Activated CD8-positive, alpha-beta memory T cell treated with anti-CD3 and anti-CD28 coated beads, Interleukin-2, amount 50 U/mL, for 24 hours (primary cell): Measurements from ENCODE around the gene IL1RAP.
A peak's percentile ranks its signal among the peaks of the same experiment; 100 is the strongest.

Source experiments
- DNase-seq: peaks from one replicate; pipeline ENCODE4 v3.0.0-alpha.2; 2020; ENCODE audit errors: extremely low read depth

The IL1RAP gene

DNA sequence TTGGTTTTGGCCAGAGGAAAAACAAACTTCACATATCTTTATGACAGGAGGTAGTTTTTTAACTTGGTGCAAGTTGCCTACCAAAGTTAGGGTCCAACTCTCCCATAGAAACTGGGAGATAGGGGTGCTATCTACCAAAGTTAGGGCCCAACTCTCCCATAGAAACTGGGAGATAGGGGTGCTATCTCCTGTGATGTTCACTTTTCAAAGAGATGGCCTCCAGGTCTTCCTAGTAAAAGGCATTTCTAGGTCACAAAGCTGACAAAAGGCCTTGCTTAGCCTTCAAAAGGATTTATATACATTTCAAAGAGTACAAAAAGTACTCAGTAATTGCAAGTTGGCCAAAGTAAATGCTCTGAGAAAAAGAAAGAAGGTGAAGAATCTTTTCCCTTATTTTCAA lies 27.1 kb downstream of the IL1RAP start:
- no peak for DNase-seq

DNA sequence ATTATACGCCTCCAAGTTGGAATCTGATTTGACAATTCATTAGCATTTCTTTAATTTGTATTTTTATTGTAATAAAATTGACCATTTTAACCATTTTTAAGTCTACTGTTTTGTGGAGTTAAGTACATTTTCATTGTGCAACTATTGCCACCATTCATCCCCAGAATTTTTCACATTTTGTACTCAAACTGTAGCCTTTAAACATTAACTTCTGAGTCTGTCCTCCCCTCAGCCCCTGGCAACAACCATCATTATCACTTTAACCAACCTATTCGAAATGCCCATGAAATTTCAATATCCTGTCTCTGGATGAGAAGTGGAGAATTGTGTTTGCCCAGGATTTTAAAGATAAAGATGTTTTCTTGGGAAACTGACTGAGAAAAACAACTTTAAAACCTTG lies 27.7 kb downstream of the IL1RAP start:
- no peak for DNase-seq

DNA sequence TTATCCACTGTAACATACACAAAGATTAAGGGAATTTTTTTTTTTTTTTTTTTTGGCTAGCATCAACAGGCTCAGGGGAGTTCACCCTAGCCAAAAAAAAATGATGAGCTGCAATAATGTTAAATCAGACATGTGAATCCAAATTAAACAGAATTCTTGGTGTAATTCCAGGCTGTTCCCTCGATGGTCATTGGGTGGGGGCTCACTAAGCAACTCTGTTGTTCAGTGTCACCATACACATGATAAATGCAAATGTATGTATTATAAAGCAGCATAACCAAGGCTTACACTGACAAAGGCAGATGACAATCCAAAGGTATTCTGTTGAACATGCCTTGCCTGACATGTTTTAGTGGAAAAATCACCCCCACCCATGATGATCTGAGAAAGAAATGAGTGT lies 29.0 kb downstream of the IL1RAP start:
- no peak for DNase-seq

DNA sequence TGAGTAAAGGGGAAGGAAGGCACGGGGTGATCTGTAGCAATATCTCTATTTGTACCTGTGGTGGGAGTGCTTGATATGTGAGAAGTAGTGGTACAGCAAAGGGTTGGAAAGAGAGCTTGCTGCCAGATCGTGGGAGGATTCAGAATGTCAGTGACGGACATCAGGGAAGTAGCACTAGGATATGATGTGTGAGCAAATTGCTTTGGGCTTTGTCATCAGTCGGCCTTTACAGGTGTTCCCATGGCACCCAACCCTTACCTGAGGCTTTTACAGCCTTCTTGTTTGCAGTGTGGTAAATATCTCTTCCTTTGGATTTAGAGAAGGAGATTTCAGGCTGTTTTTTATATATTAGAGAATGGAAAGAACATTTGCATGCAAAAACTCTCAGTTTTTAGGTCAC lies 29.8 kb downstream of the IL1RAP start:
- DNase-seq: no peak

DNA sequence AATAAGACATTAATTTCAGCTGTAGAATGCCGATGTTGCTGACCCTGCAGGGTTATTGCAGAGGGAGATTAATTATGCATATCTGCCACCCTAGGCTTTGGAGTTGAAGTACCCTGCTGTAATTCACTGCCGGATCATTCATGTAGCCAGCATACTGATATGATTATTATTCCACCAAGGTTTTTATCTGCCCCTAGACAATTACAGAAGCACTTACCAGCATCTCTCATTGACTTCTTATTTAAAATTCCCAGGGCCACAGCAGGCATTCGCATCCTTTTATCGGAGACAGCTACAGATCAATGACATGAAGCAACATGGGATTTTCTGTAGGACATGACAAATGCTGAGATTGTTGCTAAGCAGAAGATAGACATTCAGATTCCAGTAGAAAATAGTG lies 31.3 kb downstream of the IL1RAP start:
- DNase-seq: no peak

DNA sequence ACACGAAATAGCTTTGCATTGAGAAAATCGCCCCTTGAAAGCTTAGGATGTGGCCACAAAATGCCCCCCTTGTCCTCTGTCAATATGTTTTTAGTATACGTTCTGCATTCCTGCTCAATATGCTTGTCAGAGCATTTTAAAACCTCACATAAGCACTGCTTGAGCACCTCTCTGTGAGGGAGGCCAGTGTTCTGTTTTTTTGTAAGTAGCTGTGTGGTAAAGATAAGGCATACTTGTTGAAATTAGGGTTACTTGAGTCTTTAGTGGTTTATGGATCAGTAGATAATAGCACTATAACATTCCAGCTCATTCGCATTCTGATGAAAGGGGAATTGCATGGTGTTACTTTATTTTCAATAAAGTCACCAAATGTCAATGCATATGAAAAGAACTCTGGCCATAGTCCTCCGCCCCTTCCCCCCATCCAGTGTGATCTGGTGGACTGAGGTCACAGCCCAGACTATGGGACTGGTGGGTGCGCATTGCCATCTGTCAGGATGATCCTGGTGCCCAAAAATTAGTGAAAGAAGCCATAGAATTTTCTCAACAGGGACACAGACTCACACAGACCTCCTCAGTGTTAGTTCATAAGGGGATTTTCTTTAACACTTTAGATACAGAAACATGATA lies 33.1 kb downstream of the IL1RAP start:
- DNase-seq: no peak

DNA sequence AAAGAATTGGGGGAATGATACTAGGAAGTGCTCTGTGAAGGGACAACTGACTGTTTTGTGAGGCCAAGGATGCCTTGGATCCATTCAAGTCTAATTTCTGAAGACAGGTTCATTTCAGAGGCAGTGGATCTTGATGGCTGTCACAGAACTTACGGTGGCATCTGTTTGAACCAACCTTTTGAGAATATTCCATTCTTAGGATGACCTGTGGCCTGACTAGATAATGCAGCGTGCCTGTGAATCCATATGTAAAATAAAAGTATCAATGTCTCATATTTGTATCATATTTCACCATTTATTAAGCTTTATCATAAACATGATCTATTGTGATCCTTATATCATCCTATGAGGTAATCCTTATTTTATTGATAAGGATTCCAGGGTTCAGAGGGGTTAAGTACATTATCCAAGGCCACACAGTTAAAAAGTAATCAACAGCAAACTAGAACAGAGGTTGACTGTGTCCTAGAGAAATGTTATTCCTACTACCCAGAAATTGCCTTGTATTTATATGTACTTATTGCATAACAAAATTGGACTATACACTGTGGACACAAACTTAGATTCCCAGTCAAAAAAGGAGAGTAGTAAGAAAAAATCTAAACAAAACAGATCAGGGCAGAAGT lies 34.3 kb downstream of the IL1RAP start:
- DNase-seq: no peak

DNA sequence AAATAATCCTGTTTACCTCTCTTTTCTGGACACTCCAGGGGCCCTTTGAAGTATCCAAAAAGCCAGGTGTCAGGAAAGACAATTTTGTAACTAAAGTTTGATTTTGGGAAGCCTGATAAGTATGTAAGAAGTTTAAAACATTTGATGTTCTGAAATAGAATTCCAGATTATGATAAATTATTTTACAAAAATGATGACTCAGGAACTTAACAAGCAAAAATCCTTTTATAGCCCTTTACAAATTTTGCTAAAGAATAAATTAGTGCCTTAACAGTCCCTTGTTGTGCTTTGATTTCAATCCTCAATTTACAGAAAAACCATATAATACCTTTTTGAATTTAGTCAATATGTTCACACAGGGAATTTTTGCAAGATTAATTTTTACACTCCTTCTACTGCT lies 38.1 kb downstream of the IL1RAP start:
- DNase-seq: no peak

DNA sequence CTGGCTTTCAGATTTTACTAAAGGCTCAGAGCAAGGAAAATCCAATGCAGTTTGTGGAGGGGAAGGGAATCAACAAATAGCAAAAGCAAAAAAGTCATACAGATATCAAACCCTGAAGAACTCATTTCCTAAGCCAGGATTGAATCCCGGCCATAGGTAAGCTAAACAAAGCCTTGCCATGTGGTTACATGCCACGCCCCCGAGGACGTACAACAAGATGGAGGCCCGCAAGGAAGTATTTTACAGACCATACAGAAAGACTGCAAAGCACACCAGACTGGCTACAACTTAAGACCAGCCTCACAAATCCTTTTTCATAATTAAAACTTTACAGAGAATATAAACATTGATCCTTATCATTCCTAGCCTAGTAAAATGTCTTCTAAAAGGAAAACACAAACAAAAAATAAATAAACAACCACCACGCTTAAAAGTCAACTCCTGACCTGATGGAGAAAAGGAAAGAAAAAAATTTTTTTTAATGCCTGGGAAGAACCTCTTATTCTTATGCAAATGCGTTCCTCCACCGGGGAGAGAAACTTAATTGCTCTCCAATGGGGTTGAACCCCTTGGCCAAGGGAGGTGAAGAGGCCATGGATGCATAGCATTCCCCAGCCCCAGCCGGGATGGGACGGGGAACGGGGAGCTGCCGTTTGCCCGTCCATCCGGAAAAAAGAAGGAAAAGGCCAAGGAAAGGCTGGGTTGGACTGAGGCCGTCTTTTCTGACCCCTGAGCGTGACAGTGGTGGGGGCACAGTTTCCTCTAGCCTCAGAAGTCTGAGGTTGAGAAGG lies 39.3 kb downstream of the IL1RAP start:
- no peak for DNase-seq

DNA sequence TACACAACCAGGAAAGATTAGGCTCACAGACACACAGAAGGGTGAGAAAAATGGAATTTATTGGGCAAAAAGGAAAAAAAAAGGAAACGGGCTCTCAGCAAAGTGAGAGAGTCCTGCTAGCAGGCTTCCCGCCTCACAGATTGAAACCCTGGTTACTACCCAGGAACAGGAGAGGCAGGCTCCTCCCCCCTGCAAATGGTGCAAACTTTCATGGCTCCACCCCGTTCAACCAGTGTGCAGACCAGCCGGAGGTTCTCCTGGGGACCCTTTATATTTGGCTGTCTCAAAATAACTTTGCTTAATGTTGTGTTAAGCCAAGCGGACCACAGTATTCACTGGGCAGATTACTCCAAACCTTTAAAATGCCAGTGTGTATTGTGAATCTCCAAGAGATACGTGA lies 40.3 kb downstream of the IL1RAP start:
- no peak for DNase-seq

DNA sequence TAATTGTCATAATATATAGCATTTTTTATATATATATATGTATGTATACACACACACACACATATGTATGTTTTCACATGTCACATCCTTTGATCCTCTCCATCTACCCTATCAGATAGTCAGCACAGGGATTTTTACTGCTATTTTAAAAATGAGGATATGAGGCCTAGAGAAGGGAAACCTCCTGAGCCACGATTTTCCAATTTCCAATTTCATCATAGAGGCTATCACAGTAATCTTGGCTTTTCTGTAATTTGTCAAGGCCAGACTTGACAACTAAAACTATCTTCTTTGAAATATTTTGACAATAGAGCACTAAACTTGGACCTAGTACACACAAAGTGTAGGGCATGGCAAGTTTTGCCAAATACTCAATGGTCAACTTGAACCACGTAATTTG lies 42.5 kb downstream of the IL1RAP start:
- no peak for DNase-seq

DNA sequence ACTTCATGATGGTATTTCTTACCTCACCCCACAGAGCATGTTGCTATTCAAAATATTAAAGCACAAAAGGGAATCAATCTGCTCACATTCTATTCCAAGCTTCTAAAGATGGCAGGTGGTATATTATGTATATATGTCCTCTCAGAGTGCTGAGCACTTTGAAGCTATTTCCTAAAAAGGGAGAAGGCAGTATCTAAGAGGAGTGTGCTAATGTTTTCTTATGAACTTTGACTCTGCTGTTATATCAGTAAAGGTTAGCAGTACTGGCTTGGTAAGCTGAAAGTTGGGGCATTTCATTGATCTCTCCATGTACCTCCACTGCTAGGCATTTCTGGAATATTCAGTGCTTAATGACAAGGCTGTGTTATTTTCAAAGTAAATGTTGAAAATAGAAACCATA lies 43.4 kb downstream of the IL1RAP start:
- no peak for DNase-seq

DNA sequence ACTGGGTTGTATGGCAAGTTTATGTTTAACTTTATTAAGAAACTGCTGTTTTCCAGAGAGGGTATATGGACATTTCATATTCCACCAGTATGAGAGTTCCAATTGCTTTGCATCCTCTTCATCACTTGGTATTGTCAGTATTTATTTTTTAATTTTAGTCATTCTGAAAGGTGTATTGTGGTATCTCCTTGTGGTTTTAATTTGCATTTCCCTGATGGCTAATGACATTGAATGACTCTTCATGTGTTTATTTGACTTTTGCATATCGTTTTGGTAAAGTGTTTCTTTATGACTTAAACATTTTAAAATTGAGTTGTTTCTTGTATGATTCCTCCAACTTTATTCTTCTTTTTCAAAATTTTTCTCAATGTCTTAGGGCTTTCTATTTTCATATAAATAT lies 44.4 kb downstream of the IL1RAP start:
- DNase-seq: no peak

DNA sequence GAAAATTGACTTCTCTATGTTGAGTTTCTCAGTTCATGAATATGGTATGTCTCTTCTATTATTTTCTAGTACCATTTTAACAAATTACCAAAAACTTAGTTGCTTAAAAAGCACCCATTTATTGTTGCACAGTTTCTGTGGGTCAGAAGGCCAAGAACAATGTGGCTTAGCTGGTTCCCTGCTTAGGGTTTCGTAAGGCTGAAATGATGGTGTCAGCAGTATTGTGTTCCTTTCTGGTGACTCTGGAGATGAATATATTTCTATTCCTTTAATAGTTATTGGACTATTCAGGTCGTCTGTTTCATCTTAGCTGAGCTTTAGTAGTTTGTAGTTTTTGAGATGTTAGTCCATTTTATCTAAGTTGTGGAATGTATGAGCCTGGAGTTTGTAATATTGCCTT lies 44.9 kb downstream of the IL1RAP start:
- DNase-seq: no peak

DNA sequence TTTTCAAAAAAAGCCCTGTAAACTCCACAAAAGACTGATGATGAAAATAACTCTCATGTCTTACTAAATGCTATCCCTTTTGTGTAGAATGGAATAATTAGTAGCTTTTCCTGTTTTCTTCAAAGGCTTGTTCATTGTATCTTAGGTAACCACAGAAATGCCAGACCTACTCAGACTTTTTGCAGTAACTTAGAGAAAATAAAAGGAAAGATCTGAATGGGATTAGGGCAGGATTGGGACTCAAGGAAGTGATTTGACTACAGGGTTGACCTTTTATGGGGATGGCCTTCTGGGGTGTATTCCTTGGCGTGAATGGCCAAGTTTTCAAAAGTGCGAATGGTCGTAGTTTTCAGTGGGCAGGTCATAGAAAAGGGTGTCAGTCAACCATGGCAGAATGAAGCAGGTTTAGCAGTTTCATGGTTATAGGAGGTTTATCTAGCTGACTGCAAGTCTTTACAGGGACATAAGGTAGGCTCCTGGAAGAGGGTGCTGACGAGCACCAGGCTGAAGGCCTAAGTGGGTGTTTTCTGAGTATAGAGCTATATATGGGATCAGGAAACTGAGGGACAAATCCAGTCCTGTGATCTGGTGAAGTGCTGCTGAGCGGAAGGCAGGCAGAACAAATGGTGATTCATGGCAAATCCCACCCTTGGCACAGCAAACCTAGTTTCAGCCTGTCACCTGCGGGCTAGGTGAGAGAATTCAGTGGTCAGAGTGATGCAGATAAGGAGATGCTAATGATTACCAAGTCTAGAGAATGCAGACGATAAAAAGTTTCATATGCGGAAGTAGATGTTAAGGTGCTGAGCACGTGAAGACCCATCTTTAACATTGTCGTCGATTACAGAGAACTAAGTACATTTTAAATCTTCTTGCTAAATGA lies 46.4 kb downstream of the IL1RAP start:
- no peak for DNase-seq

DNA sequence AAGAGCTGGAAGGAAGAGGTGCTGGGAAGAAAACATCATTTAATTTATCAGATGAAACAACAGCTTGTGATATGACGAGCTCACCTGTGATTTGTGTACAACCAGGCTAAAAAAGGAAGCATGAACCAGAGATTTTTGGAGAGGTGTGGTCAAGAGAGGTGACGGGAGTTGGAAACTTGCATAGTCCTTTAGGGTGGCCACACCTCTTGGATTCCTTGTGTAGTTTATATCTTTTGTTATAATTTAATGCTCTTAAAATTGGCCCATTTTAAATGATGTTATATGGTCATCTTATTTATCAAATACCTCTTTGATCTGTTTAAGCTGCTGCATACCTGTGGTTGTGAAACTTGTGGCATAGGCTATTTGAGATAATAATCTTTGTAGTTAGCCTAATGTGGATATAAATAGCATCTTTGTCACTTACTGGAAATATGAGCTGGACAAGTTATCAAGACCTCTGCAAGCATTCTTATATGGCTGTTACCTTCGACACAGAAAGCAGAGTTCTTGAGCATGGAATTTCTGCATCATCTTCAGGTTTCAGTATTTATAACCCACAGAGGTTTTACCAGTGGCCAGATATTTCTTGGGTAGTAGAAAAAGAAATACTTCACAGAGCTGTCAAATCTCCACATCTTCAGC lies 49.1 kb downstream of the IL1RAP start:
- no peak for DNase-seq

DNA sequence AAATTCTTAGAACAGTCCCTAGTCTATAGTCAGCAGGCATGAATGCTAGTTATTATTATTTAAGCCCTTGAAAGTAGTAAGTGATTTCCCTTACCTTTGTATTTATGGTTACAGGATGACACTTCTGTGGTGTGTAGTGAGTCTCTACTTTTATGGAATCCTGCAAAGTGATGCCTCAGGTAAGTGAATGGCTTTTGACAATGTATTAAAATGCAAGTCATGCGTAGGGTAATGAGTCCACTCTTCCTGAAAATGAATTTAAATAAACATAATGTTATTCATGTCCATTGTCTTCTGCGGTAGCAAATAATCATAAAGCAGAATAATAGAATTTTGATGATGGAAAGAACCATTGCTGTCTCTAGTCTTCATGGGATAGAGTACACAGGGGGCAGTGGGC lies 50.3 kb downstream of the IL1RAP start:
- DNase-seq: no peak

DNA sequence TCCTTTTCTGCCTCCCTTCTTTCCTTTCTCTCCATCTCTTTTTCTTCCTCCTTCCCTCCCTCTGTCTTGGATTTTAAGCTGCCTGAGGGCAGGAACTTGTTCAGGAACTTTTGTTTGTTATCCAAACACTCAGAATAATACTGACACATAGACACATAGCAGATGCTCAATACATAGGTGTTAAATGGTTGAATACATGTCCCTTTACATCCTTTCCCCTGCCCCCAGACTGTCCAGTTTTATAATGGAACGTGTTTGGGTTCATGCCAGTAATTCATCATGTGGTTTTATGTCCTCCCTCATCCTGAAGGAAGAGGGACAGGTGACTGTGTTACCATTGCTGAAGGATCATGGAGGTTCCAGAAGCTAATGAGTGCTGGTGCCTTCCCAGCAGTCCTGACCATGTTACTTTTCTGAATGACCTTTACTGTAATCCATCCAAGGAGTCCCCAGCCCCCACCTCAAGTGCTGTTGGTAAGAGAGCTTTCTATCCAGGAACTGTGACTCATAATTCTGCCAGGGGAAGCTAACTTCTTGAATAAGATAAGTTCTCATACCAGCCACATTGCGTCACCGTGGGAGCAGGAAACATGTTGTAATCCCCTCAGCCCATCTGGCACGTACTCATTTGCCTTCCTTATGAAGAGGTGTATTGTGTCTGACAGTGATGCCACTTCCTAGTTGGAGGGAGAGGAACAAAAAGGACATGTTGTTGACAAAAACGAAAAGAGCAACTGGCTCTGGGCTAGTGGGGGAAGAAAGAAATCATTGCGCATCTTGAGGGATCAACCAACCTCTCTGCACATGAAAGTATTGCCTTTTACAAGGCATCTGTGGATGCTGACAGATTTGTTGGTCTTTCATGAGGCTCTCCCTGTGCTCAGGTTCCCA lies 52.4 kb downstream of the IL1RAP start:
- peak; percentile 61 for DNase-seq

DNA sequence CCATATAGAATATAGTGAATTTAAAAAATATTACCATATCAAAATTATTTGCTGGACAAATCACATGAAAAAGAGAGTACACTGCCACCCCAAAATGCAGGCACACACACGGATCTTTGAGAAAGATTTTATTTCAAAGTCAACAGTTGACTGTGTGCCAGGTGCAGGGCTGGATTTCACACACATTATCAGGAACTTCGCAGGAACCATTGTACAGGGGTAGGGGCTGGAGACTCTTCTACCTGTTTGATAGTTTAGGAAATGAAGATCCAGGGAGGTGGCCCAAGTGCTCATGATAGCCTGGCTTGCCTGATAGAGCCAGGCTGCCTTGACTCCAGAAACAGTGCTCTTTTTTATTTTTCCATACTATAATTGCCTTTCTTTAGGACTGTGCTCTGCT lies 54.2 kb downstream of the IL1RAP start:
- no peak for DNase-seq

DNA sequence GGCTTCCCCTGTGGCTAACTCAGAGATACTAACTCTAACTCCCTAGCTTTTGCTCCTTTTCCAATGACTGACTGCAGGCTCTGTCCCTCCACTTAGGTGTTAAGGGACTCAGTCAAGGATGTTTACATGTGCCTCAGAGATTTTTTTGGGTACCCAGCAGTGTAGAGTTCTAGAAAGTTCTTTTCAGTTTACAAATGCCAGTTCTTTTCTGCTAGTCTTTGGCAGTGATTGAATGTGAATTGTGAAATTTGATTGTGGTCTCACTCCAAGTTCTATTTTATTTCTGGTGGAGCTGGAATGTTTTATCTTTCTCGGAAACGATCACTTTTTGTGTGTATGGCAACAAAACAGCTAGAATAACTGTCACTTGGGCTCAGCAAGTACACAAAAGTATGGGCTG lies 60.6 kb downstream of the IL1RAP start:
- no peak for DNase-seq
